Limb (tissue), 2 donors: ENCODE data around the gene SCAF1.

Experiments used
- DNase-seq, 2 donors: peaks; one replicate each; pipeline ENCODE4 v3.0.0-alpha.2; 2016; ENCODE audit errors: extremely low spot score in 2 of 2

Gene SCAF1

DNA sequence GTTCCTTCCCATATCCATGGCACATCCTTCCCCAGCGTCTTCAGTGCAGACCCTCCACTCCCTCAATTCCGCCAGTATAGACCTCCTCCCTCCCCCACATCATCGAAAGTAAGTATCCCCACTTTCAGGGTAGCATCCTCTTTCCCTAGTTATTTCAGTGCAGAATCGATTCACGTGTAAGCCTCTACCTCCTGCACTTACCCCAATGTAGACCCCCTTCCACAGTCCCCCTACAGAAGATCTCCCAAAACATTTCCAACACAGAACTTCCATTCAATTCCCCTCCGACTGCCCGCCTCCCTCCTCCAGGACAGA lies 23.0 kb downstream of the SCAF1 start:
- DNase-seq: no peak

DNA sequence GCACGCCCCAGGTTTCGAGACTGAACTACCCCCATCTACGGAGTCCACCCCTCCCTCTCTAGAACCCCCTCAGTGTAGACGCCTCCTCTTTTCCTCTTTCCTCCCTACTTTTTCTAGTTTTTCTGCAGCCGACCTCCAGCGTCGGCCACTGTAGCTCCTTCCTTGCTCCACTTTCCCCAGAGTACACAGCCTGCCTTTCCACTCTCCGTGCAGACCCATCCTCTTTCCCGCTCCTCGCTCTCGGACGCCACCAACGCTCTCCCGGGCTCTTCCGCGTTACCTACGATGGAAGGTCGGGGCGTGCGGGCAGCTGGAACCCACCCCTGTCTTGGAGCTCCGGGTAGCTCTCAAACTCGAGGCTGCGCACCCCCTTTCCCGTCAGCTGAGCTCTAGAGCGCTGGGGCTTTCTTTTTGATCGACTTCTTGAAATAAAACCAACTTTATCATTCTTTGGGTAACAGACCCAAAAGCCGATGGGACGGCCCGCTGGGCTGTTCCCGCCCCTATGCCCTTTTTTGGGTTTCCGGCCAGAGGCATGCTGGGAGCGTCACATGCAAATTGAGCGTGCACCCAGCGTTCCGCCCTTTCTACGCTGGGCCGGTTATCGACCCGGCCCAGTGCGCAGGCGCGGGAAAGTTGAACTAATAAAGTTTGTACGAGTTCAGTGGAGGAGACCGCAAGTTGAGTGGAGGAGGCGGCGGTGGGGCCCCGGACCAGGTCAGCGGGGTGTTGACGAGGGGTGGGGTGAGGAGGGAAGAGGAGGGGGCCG lies 23.5 kb downstream of the SCAF1 start, which contains the start of the genes BCL2L12 and IRF3:
Gene BCL2L12, plus strand, starts transcription at position 583 of the 769 bp plus-strand sequence. CDS start 760 bp downstream, outside the sequence.
Gene IRF3, minus strand, starts transcription at position 507 of the 769 bp plus-strand sequence. CDS start 1,019 bp downstream, outside the sequence.
- DNase-seq: peak; percentile 97 to 98

DNA sequence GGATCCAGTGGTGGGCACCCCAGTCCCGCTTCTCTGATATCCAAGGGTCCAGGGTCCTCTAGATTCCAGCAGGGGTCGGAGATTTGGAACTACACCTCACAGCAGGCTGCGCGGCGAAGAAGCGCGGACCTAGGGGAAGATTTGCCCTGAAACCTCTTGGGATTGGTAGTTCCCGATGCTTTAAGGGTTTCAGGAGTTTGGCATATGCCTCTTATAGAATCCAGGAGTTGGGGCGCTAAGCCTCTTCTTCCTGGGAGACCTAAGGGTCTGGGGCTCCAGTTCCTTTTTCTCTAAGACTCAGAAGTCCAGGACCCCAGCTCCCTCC lies 24.1 kb downstream of the SCAF1 start:
- DNase-seq: no peak

DNA sequence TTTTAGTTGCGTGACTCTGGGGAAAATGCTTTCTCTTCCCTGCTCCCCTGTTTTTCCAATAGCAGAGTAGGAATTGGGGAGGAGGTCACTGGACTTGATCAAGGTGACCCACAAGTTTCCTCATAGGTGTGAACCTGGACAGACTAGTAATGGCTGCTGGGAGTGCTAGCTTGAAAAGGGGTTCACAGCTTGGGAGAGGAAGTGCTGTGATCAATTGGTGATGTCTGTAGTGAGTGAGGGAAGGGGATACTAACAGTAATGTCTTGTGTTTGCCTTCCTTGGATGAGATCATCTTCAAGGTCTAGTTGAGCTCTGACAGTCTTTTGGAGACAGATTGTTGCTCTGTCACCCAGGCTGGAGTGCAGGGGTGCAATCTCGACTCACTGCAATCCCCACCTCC lies 25.5 kb downstream of the SCAF1 start:
- DNase-seq: no peak

DNA sequence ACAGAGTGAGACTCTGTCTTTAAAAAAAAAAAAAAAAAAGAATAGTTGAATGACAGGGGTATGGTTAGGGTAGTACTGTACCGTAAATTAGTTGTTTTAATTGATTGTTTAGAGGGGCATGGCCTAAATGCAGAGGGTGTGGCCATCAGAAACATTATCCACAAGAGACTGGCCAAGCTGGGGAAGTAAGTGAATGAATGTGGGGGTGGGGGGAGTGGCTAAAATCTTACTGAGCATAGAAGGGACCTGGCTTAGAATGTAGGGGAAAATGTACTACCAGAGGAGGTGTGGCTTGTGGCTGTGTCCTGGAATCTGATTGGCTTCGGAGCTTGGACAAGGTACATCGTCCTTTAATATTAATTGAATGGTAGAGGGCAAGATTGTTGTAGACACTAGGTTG lies 27.5 kb downstream of the SCAF1 start:
- no peak for DNase-seq

DNA sequence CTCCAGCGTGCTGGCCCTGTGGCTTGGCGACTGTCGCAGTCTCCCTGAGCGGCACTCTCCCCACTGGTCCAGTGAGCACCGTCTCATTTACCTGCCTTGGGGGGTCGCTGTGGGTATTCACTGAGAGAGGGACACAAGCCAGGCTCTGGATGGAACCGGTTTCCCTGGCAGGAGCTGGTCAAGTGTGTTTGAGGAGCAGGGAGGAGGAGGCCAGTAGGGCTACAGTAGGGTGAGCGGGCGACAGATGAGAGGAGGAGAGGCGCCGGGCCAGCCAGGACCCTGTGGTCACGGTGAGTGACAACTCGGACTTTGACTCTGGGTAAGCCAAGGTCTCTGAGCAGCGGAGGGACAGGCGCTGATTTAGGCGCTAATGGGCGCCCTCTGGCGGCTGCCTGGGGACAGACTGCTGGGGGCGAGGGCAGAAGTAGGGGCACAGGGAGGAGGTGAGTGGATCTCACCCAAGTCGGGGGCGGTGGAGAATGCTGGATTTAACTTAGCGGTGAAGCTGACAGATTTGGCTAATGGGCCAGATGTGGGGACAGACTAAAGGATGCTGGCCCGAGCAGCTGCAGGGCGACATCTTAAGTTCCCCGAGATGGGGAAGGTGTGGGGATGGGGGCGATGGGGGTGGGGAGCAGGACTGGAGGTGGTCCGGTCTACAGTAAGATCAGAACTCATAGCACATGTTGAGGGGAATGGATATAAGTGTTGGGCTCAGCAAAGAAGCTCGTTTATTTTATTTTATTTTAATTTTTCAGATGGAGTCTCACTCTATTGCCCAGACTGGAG lies 30.3 kb downstream of the SCAF1 start:
- peak; percentile 68 to 80 for DNase-seq

DNA sequence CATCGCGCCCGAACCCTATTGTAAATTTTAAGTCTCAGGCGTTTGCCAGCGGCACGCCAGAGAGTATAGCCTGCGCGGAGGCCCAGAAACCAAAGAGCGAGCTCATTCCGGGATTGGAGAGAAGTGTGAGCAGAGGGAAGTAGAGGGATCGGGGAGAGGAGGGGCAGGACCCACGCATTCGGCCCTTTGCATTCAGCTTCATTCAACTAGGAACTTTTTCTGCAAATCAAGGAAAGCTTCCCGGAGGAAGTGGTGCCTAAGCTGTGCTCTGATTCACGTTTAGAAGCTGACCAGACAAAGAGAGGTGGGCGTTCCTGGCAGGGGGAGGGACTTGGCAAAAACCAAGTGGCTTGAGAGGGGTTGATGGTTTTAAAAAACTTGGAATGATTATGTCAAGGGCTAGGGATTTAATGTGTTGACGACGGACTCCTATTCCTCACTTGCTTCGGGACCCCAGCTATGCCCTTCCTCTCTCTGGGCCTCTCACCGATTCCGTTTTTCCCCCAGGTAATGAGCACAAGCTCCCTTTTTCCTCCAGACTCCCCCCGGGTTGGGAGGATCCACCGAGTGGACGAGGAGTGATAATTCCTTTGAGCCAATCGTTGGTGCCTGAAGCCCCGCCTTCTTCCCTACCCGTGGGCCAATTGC lies 34.3 kb downstream of the SCAF1 start:
- no peak for DNase-seq

DNA sequence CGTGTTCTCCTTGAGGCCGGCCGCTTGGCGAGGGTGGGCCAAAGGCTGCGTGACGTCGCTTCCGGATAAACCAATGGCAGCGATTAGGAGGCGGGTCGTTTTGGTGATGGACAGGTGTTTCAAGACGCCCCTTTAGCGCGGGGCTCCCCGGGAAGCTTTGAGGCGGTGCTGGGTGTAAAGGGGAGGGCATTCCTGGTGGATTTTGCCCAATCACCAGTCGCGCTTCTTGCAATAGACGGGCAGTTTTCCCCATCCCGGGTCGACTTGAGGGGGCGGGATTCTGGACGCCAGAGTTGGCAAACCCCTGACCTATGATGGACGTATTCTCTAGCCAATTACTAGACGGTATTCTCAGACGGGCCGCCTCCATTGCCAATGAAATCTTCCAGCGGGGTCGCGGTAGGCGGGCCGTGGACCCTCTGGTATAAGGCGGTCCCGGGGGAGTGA lies 34.8 kb downstream of the SCAF1 start:
- peak; percentile 100 for DNase-seq

DNA sequence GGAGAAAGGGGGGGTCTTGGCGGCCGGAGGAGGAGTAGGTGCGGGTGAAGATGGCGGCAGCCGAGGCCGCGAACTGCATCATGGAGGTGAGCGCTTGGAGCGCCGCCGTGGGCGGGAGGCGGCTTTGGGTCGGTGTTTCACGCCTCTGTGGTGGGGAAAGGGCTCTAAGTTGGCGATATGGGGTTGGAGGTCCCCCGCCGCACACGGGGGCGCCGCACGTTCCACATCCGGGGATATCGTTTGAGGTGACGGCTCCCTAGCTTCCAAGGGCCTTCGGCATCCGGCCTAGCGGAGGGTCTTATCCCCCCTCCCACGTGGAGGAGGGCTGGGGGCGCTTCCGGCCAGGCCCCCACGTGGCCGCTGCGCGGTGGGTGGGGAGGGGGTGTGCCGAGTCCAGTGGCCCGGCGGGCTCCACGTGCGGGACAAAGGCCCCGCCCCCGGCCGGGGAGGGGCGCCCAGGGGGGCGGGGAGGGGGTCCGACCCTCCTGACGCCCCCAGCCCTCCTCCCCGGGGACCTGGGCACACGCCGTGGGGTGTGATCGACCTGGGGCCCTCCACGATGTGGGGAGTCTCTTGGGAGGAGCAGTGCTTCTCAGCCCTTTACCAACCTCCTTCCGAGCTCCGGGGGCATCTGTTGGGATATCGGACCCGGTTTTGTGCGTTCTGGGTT lies 35.4 kb downstream of the SCAF1 start, which contains the start of gene PRMT1:
Gene PRMT1, plus strand, starts transcription at position 41 of the 670 bp plus-strand sequence. Its CDS starts 10 bp downstream, at position 51.
- DNase-seq: peak in 1 of 2 donors; percentile 86

DNA sequence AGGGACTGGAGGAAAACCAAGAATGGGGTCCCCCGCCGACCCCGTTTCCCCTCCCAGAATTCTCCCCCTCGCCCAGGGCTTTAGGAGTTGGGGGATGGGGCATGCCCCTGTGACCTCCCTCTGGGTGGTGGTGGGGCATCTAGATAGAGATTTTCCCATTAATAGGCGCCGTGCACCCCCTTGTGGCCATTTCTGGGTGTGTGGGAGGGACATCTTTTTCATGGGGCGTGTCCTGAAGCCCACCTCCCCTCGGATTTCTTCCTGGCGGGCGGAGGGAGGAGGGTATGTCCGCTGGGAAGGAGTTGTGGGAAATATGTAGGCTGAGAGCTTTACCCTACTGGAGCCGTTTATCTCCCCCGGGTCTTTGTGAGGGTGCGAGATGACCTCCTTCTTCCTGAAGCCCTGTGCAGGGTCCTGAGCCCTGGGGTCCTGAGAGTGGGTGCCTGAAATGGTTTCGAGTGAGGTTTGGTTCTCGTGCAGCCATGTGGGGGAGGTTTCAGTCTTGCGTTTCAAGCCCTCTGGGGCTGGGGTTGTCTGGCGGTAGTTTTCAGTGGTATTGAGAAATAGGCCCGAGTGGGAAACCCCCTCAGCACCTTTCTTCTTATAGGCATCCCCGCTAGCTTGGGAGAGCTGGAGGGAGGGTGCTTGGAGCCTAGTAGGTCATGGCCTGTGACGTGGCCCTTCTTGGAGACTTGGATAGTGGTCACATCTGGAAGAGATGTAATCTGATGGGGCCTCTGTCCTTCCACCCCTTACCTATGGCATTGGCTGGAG lies 36.1 kb downstream of the SCAF1 start:
- DNase-seq: peak; percentile 60 to 93

DNA sequence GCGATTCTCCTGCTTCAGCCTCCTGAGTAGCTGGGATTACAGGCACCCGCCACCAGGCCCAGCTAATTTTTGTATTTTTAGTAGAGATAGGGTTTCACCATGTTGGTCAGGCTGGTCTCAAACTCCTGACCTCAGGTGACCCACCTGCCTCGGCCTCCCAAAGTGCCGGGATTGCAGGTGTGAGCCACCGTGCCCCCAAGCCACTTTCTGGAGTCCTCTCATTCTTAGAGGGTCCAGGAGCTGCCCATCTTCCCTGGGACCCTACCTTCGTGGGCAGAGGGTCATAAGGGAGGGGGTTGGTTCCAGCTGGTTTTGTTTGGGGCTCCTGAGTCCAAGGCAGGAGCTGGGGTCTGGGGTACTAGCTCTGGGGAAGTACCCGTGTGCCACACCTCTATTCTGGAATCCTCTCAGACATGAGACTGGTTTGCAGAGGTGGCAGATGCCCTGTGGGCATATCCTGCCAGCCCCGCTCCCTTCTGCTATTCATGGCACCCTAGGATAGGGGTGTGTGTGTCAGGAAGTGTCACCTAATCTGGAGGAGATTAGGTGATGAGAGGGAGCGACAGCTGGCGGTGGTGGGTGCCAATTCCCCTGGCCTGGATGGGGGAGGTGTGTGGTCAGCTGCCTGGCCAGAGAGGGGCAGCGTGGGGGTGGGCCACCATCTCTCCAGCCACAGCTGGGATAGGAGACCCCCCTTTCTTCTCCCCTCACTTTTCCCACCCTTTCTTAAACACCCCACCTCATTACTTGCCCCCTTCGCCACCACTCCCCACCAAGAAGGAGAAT lies 37.2 kb downstream of the SCAF1 start:
- no peak for DNase-seq

DNA sequence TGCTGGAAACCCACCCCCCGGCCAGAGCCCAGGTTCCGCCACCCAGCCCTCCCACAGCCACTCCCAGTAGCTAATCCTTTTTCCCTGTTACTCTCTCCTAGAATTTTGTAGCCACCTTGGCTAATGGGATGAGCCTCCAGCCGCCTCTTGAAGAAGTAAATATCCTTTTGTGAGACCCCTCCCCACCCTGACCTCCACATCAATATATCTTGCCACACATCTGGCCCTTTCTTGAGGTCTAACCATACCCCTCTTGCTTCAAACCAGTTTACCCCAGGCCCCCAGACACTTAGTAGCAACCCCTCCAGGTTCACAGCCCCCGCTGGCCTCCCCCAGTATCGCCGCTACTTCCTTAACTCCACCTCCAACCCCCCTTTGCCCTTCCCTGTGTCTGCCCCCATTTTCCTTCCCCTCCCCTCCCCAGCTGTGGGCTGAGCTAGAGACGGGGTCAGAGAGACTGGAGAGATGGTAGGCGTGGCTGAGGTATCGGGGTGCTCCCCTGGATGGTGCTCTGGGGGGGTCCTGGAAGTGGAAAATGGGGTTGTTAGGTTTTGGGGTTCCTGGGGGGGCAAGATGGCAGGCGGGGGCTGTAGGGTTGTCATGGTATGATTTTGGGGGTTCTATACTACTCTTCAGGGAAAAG lies 37.9 kb downstream of the SCAF1 start:
- no peak for DNase-seq

DNA sequence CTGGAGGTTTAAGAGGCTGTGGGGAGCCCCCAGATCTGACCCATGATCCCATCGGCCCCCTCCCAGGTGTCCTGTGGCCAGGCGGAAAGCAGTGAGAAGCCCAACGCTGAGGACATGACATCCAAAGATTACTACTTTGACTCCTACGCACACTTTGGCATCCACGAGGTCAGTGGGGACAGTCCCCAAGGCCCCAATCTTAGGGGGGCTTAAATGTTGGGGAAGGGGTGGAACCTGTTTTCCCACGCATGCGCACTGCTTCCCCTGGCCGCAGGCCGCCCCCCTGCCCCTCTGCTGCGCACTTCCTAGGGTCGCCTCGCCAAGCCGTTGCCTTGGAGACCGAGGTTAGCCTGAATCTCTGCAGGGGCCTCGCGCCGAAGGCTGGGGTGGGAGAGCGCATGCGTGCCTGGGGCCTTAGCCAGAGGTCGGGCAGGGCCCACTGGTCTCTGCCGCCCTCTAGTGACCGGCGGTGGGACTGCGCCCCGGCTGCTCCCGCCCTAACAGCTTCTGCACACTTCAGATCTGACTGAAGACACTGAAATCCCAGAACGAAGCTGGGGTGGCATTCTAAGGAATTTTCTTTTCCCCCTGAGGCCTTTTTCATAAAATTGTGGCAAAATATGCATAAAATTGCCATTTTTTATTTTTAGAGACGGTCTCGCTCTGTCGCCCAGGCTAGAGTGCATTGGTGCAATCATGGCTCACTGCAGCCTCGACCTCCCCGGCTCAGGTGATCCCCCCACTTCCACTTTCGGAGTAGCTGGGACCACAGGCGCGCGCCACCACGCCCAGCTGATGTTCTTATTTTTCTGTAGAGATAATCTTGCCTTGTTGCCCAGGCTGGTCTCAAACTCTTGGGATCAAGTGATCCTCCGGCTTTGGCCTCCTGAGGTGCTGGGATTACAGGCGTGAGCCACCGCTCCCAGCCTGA lies 38.7 kb downstream of the SCAF1 start:
- peak; percentile 96 to 98 for DNase-seq

DNA sequence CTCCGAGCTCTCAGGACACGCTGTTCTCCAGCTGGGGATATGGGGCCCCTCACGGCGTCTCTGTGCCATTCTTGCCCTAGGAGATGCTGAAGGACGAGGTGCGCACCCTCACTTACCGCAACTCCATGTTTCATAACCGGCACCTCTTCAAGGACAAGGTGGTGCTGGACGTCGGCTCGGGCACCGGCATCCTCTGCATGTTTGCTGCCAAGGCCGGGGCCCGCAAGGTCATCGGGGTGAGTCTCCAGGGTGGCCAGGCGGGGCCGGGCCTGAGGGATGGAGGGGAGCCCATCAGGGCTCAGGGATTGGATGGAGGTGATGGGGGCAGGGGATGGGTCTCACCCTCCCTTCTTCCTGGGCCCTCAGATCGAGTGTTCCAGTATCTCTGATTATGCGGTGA lies 39.8 kb downstream of the SCAF1 start:
- no peak for DNase-seq

DNA sequence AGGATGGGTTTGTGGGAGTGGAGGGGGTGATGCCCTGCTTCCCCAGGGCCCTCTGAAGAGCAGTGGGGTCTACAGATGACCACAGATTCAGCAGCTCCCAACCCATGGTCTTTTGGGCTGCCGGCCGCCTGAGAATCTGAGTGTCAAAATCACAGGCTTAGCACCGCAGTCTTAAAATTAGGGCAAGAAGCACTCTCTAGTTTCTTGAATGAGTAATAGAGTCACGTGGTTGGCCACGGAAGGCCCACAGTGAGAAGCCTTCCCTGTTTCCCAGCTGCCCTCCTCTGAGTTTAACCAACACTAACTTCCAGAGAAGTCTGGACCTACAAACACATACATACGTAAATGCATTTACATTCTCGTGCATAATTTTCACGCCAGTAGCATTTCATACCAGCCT lies 40.3 kb downstream of the SCAF1 start:
- DNase-seq: no peak

DNA sequence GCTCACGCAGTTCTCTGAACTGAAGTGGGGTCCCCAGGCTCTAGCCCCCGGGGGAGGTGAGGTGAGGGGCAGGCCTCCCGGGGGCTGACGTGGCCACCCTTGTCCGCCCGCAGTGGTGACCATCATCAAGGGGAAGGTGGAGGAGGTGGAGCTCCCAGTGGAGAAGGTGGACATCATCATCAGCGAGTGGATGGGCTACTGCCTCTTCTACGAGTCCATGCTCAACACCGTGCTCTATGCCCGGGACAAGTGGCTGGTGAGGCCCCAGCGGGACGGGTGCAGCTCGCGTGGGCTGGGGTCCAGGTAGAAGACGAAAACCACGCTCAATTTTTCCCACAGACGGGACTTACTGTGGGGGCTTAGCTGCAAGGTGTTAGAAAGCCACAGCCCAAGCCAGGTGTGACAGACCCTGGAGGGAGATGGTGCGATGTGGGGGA lies 41.8 kb downstream of the SCAF1 start:
- DNase-seq: no peak

DNA sequence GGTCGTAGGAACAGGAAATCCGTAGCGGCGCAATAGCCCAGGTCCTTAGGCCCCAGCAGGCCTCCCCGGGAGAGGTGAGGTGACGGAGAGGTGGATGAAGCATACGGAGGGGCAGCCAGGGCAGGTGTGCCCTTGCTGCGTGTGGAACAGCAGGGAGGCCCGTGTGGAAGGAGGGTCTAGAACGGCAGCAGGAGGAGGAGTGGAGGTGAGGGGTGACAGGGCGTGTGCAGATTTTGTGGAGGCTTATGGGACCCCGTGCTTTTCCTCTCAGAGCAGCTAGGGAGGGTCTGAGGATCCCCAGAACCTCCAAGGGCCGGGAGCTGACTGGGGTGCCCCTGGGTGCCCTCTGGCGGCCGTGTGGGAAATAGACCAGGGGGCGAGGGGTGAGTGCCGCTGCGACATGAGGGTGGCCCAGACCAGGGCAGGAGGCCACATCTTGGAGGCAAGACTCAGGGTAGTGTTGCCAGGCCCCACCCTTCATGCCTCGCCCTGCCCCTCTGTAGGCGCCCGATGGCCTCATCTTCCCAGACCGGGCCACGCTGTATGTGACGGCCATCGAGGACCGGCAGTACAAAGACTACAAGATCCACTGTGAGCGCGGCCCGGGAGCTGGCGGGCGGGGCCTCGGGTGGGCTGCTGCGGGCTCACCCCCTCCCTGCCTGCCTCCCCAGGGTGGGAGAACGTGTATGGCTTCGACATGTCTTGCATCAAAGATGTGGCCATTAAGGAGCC lies 42.4 kb downstream of the SCAF1 start:
- DNase-seq: no peak
